ENCODE results near the gene CD3E. TPM values are rescaled to one million over a fixed set of nuclear protein-coding genes. Genes with fewer than 3 reads are reported as not detected.
A peak's percentile ranks its signal among the peaks of the same experiment; 100 is the strongest.
"Not testable (repeated sequence)": the region's sequence is repeated elsewhere in the genome, so short reads cannot be mapped to it uniquely, and the experiment has no call there.

CD3E gene
- total RNA-seq, 1 donor from 2014 or later: 14.5 TPM

DNA sequence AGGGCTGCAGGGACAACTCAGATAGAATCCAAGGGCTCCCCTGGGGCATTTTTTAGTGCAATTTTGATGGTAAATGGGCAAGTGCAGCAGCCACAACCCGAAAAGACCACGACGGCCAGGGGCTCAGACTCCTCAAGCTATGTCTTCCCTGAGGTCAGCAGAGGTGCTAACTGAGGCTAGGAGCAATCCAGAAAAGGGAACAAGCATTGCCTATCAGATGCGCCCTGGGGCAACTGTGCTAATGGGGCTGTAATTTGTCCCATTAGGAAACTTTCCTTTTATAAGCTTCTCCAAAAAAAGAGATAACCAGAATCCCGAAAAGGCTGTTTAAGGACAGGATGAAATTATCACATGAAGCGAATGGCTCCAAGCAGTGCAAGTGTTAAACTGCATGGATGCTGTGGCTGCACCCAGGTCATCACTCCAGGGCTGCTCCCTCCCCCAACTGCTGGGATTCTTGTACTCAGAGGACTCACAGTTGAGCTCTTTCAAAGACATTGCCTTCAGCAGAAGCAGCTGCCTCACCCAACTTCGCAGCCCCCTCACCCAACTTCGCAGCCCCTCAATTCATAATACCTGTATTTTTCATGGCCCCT is 2.8 kb upstream of the CD3E start:
- ATAC-seq (no peak), DNase-seq (no peak)
- Histone ChIP-seq H3K9me3 (no peaks in the 10 kb centered on the region), H3K36me3 (no peaks in the 10 kb centered on the region), H3K4me3 (no peak overlapping the region), H3K27me3 (no peaks in the 10 kb centered on the region), H3K27ac (no peak overlapping the region), H3K4me1 (no peaks in the 10 kb centered on the region)
- intact Hi-C loops (cut with DNase I): no loop called here
- no peak for TF ChIP-seq CTCF (IDR thresholded peaks at IDR 0.05)

DNA sequence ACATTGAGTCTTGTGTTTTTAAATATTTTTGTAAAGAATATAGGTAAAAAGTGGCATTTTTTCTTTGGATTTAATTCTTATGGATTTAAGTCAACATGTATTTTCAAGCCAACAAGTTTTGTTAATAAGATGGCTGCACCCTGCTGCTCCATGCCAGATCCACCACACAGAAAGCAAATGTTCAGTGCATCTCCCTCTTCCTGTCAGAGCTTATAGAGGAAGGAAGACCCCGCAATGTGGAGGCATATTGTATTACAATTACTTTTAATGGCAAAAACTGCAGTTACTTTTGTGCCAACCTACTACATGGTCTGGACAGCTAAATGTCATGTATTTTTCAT is 333 bp upstream of the CD3E start:
- peak overlapping the region; percentile 53 for H3K27ac ChIP-seq
- H3K4me3 ChIP-seq: no peak overlapping the region
- TF ChIP-seq CTCF (IDR thresholded peaks at IDR 0.05): no peak
- no peaks in the 10 kb centered on the region for H3K9me3 ChIP-seq
- no peak for DNase-seq
- intact Hi-C loops (cut with DNase I): no loop called here
- no peak for ATAC-seq
- no peaks in the 10 kb centered on the region for H3K27me3 ChIP-seq
- no peaks in the 10 kb centered on the region for H3K36me3 ChIP-seq
- no peaks in the 10 kb centered on the region for H3K4me1 ChIP-seq

DNA sequence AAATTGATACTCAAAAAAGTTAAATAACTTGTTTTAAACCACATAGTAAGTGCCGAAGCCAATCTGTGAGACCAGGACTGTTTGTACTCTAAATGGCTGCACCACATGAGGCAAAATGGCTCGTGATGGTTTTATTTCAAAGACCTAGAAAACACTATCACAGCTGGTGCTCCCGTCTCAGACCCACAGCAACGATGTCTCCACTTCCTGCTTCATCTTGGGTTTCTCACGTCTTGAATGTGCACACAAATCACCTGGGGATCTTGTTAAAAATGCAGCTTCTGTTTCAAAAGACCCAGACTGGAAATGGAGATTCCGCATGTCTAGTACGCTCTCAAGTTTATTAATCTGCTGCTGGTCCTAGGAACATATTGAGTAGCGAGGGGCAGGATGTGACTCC is 1.2 kb downstream of the CD3E start:
- no peaks in the 10 kb centered on the region for H3K36me3 ChIP-seq

GRCh38 chr11:118306556-118306955 is 2.0 kb downstream of the CD3E start:
- Histone ChIP-seq H3K36me3 (no peaks in the 10 kb centered on the region), H3K27me3 (no peaks in the 10 kb centered on the region), H3K4me3 (no peak overlapping the region), H3K9me3 (no peaks in the 10 kb centered on the region), H3K4me1 (peaks cover 5% of the 10 kb centered on the region), H3K27ac (no peak overlapping the region)
- ATAC-seq: no peak
- intact Hi-C loops (cut with DNase I): no loop called here
- TF ChIP-seq CTCF (IDR thresholded peaks at IDR 0.05): no peak
- no peak for DNase-seq

More for the DNA sequence above, 1.2 kb downstream of the CD3E start:
- H3K4me1 ChIP-seq: no peaks in the 10 kb centered on the region
- peak overlapping the region; percentile 53 for H3K27ac ChIP-seq
- H3K27me3 ChIP-seq: no peaks in the 10 kb centered on the region
- peak overlapping the region; percentile 30 for H3K4me3 ChIP-seq
- no peak for TF ChIP-seq CTCF (IDR thresholded peaks at IDR 0.05)
- ATAC-seq (no peak), DNase-seq (no peak)
- no peaks in the 10 kb centered on the region for H3K9me3 ChIP-seq
- intact Hi-C loops (cut with DNase I): no loop called here

- H3K4me3 ChIP-seq; H3K27me3 ChIP-seq; H3K36me3 ChIP-seq; ATAC-seq; H3K9me3 ChIP-seq; intact Hi-C loops (cut with DNase I); H3K27ac ChIP-seq; DNase-seq; H3K4me1 ChIP-seq: not testable (repeated sequence)
These were observed 4.5 kb downstream of the CD3E start for GRCh38 chr11:118308995-118309528.

DNA sequence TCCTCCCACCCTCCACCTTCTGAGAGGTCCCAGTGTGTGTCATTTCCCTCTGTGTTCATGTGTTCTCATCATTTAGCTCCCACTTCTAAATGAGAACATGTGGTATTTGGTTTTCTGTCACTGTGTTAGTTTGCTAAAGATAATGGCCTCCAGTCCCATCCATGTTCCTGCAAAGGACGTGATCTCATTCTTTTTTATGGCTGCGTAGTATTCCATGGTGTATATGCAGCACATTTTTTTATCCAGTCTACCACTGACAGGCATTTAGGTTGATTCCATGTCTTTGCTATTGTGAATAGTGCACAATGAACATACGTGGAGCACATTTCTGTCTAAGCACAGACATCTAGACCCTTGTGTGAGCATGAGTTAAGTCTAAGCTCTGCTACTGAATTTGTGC is 5.7 kb downstream of the CD3E start:
- H3K9me3 ChIP-seq: no peaks in the 10 kb centered on the region
- intact Hi-C loops (cut with DNase I): no loop called here
- no peak for TF ChIP-seq CTCF (IDR thresholded peaks at IDR 0.05)
- H3K4me1 ChIP-seq: peaks cover 7% of the 10 kb centered on the region
- H3K27ac ChIP-seq: no peak overlapping the region
- ATAC-seq: no peak
- DNase-seq: no peak
- no peaks in the 10 kb centered on the region for H3K36me3 ChIP-seq
- peaks cover 4% of the 10 kb centered on the region for H3K27me3 ChIP-seq
- no peak overlapping the region for H3K4me3 ChIP-seq

Data from upper lobe of right lung (tissue), 1 donor.